ENCODE results near the gene VAMP1.
"Not testable (repeated sequence)": the region's sequence is repeated elsewhere in the genome, so short reads cannot be mapped to it uniquely, and the experiment has no call there.

Gene VAMP1

DNA sequence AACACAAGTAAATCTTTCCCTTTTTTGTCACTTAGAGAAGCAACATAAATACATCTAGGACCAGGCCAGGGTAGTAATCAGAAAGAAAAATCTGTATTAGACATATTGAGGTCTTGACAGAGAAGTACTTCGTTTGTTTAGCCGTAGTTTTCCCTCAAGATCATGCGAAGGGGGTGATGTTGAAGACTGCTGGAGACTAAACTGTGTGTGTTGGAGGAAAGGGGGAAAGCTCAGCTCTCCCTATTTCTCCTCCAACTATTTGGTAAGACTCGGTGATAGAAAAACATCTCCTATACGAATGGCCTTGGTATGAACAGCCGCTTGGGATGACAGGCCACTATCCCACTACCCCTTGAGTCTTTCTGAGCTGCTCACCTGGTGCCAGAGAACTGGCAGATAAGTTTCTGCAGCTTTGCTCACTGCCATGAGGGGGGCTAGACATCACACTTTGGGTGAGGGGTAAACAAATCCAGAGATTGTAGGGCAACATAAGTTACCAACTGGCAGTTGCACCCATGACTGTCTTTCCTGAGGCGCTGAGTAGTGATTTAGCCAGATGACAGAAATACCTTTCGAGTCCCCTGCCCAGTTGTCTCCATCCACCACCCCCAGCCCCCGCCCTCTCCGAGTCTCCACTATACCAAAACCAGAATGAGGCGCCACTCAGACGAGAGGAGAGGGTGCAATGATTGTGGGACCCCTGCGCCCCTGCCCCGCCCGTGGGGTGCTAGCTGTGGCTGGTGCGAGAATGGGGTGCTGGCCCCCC lies 685 bp downstream of the VAMP1 start:
- no peak for DNase-seq (ENCODE audit: low read depth)

DNA sequence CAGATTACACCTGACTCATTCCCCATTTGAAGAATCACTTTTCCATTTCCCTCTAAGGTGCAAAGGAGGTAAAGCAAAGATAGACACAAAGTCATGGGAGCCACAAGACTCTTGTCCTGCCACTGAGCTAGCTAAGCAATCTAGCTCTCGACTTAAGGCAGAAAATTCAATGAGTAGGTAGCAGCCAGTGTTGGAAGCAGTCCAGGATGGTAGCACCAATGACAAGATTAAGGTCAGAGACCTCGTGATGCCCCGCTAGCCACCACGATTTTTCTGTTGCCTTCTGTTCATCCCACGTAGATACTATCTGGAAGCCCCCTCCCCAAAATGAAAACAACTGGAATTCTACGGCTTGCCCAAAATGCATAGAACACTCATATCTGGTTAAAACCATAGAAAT lies 1.4 kb downstream of the VAMP1 start:
- no peak for DNase-seq (ENCODE audit: low read depth)

DNA sequence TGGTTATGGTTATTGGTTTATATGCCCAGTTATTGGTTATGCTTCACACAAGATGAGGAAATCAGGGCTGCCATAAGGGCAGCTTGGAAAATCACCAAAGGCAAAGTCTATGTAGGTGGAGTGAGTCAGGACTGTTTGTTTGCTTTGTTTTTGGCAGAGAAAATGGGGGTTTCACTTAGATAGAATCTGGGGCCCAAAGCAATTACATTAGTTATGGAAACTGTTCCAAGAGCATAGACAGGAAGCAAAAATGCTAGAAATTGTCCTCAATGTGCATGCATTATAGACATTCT lies 2.2 kb downstream of the VAMP1 start:
- DNase-seq (ENCODE audit: low read depth), result peak; percentile 35

DNA sequence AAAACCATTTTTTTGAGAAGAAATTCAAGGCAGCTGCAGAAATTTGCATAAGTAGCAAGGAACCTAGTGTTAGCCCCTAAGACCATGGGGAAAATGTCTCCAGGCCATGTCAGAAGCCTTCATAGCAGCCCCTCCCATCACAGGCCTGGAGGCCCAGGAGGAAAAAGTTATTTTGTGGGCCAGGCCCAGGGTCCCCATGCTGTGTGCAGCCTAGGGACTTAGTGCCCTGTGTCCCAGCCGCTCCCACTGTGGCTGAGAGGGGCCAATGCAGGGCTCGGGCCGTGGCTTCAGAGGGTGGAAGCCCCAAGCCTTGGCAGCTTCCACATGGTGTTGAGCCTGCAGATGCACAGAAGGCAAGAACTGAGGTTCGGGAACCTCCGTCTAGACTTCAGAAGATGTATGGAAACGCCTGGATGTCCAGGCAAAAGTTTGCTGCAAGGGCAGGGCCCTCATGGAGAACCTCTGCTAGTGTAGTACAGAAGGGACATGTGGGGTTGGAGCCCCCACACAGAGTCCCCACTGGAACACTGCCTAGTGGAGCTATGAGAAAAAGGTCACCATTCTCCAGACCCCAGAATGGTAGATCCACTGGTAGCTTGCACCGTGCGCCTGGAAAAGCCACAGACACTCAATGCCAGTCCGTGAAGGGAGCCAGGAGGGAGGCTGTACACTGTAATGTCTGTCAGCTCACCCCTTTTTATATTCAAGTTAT lies 2.8 kb downstream of the VAMP1 start:
- not testable (repeated sequence) for DNase-seq (ENCODE audit: low read depth)

DNA sequence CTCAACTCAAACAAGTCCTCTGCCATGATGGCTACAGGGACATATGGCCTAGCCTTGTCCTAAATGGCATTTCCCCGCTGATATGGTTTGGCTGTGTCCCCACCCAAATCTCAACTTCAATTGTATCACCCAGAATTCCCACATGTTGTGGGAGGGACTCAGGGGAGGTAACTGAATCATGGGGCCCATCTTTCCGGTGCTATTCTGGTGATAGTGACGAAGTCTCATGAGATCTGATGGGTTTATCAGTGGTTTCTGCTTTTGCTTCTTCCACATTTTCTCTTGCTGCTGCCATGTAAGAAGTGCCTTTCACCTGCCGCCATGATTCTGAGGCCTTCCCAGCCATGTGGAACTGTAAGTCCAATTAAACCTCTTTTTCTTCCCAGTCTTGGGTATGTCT lies 3.7 kb downstream of the VAMP1 start:
- not testable (repeated sequence) for DNase-seq (ENCODE audit: low read depth)

DNA sequence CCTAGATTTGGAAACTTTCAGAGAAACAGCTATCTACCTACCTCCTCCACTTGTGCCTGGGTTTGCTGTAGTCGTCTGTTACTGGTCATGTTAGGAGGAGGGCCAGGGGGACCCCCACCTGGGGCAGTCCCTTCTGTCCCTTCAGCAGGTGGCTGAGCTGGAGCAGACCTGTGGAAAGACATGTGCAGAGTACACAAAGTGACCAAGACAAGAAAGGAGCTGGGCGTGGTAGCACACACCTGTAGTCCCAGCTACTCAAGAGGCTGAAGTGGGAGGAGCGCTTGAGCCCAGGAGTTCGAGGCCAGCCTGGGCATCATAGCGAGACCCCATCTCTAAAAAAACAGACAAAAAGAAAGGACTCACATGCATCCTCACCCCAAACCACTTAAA lies 4.3 kb downstream of the VAMP1 start:
- no peak for DNase-seq (ENCODE audit: low read depth)

DNA sequence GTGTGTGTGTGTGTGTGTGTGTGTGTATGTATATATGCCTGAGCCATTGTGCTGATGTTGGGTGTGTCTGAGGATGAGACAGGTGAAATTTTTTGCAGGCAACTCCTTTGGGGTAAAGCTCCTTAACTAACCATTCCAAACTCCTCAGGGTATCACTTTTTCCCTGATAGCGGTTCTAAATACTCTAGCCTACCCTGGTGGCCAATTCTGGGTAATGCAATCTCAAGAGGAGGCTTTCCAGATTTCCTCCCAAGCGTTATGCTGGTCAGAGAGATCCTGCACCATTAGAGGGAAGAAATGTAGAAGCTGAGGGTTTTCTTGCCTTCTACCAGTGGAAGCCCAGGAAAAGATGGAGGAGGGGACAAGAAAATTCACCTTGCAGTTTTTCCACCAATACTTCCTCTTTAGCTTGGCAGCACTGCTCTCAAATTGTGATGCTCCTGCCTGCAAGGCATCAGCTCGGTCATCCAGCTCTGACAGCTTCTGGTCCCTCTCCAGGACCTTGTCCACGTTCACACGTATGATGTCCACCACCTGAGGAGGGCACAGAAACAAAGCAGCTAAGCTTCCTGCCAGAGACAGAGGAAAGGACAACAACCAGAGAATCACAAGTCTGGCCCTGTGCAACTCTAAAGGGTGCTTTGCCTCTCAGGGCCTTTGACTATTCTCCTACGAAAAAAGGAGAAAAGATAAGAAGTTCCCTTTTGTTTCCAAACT lies 4.9 kb downstream of the VAMP1 start:
- peak; percentile 82 for DNase-seq (ENCODE audit: low read depth)

DNA sequence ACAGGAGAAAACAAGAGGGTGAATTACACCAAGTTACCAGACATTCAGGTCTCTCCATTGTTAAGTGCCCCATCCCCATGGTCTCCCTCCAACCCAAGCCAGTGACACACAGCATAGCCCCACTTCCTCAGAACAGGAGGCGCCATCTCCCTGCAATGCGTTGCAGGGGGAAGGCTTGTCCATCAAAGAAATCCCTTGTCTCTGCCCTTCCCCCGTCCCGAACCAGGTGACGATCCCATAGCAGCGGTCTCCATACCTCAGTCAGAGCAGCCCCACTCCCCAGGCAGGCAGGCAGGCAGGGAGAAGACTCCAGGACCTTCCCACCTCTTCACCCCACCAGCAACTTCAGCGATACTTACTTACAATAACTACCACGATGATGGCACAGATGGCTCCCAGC lies 5.9 kb downstream of the VAMP1 start:
- no peak for DNase-seq (ENCODE audit: low read depth)

DNA sequence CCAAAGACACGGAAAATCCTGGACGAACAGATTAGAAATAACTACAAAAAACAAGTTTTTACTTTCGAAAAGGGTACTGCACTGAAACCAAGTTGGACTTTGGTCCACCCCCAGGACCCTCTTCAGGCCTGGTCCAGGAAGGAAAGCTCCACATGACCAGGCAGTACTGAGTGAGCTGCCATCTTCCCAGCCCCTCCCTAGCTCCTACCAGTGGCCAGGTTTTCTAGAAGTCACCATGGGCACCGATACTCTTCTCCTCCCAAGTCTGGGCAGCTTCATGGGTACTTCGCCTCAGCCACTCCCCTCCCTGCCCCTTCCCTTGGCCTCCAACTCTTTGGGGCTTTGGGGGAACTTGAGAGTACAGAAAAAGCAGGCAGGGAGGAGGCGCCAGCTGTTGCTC lies 6.6 kb downstream of the VAMP1 start:
- DNase-seq (ENCODE audit: low read depth), result no peak

DNA sequence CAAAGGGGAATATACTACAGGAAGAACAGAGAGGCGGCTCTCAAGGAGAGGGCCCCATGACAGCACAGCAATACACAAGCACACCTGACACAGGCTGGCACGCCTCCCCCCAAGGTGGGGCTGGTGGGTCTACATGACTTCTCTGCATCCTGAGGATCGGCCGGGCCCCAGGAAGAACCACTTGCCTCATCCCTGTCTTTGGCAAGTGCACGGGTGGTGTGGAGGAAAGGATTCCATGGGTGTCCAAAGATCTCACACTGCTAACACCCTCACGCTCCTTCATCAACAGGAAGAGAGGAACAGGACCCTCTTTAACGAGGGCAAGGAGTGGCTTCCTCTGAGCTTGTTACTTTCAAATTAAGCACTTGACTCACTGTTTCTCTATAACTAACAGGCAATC lies 7.3 kb downstream of the VAMP1 start:
- no peak for DNase-seq (ENCODE audit: low read depth)

DNA sequence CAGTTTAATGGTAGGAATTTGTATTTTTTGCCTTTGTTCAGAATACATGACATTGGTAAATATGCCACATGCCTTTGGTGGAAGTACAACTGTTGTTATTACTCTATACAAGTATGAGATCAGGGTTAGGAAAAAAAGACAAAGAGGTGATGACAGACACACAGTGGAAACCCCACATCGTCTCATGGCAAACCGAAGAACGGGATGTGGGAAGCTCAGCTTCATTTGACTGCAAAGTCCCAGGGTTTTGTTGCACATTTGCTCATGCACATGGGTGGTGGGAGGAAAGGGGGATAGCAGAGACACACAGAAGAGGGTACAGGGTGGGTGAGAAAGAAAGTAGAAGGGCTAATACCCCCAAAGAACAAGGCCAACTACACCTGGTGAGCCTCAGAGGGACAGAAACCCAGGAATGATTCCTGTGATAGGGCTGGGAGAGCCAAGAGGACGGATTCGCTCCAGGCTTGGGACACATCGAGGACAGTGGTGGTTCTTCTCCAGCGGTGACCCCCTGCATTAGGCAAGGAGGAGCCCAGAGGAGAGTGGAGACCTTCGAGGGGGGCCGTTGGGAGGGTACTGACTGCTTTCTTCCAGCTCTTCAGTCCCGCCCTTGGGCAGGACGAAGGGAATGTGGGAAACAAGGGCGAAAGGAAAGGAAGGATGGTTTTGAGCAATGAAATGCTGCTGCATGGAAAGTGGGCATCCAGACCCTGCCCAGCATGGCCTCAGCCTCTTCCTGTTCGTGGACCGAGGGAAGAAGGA lies 8.1 kb downstream of the VAMP1 start:
- DNase-seq (ENCODE audit: low read depth), result no peak

DNA sequence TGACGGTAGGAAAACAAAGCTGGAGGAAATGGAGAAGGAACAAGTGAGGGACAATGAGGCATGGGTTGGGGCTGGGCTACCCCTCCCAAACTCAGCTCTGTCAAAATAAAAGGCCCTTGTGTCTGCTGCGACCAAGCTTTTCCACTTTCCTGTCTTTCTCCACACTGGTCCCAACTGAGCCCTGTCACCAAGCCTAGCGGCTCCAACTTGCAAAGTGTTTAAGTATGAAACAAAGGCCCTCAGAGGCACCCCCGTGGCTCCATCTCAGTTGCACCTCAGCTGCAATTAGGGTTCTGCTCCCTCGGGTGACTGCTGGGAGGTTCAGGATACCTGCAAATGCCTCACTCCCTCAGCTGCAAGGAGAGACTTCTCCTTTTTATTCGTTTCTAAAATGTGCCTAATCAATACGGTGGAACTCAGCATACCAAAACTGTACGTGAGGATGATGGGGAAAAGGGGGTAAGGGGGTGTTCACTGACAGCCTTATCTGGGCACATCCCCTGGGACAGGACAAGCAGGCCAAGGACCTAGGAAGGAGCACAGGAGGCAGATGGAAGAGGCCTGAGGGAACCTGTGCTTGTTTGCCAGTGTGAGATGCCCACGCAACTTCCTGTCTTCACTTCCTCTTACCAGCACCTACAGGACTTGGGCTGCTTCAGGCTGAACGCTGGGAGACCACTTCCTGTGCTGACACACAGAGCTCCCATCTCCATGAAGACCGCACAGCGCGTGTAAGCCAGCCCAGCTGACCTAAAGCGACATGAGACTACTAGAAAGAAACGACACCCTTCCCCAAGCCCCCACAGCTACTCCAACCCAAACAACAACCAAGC lies 8.9 kb downstream of the VAMP1 start:
- peak; percentile 73 for DNase-seq (ENCODE audit: low read depth)

DNA sequence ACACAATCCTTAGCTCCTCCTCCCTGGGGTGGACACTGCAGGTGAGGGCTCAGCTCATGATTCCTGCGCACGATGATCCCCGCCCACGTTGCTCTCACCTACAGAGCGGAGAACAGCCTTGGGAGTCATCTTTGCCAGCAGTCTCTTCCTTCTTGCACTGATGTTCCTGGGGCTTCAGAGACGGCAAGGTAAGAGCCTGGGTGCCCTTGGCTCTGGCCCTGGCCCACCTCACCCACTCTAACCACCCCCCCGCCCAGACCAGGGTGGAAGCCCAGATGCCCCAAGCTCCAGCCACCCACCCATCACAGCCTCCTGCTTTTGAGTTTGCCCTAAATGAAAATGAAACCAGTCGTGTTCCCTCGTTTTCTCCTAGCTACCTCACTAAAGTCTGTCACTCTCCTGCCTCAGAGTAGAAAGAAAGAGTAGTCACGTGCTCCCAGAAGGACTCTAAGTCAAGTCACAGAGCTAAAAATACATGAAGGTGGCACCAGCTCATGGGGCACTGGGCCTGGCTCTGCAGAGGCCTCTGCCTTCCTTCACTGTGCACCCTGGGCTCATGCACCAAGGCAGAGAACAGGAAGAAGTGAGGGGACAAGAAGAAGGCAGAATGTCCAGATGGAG lies 9.6 kb downstream of the VAMP1 start:
- no peak for DNase-seq (ENCODE audit: low read depth)

DNA sequence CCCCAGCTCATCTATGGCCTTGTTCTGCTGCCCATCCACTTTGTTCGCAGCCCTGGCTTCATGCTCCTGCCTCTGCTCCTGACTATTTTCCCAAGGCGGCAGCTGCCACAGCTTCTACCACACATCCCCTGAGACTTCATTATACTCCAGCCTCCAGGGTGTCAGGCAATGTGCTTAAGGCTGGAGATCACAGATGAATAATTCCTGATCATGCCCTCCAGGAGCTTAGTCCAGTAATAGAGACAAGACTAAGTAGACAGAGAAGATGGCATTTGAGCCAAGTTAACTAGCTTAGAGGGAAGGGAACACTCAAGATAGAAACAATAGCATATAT lies 11.5 kb downstream of the VAMP1 start:
- DNase-seq (ENCODE audit: low read depth), result no peak

DNA sequence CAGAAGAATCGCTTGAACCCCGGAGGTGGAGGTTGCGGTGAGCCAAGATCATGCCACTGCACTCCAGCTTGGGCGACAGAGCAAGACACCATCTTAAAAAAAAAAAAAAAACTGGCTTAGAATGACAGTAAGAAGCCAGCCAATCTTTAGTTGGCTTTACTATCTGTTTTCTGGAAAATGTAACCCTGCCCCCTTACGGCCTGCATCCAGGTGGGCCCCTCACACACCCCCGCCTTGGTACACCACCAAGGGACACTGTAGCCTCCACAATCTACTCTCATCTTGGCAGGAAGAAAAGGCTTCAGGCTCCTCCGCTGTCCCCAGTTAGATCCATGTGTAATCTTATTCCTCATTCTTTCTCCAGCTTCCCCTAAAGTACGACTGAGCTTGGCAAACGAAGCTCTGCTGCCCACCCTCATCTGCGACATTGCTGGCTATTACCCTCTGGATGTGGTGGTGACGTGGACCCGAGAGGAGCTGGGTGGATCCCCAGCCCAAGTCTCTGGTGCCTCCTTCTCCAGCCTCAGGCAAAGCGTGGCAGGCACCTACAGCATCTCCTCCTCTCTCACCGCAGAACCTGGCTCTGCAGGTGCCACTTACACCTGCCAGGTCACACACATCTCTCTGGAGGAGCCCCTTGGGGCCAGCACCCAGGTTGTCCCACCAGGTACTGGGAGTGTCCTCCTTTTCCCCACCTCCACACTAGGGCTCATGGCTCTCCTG lies 12.0 kb downstream of the VAMP1 start:
- DNase-seq (ENCODE audit: low read depth), result no peak

DNA sequence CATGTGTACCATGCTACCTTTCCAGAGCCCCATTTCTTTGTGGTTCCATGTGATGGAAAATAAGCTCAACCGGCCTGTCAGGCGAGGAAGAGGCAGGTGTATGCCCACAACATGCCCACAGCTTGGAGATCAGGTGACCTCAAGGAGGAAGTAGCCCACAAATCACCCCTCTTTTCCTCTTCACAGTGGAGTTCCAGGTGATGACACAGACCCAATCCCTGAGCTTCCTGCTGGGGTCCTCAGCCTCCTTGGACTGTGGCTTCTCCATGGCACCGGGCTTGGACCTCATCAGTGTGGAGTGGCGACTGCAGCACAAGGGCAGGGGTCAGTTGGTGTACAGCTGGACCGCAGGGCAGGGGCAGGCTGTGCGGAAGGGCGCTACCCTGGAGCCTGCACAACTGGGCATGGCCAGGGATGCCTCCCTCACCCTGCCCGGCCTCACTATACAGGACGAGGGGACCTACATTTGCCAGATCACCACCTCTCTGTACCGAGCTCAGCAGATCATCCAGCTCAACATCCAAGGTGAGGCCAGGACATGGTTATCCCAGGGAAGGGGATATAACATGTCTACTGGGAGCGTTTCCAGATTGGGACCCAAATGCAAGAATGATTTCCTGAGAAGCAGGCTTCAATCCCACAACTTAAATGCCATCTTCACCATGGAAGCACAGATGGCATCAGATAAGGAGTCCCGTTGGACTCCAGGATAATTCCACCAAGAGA lies 13.1 kb downstream of the VAMP1 start:
- no peak for DNase-seq (ENCODE audit: low read depth)

DNA sequence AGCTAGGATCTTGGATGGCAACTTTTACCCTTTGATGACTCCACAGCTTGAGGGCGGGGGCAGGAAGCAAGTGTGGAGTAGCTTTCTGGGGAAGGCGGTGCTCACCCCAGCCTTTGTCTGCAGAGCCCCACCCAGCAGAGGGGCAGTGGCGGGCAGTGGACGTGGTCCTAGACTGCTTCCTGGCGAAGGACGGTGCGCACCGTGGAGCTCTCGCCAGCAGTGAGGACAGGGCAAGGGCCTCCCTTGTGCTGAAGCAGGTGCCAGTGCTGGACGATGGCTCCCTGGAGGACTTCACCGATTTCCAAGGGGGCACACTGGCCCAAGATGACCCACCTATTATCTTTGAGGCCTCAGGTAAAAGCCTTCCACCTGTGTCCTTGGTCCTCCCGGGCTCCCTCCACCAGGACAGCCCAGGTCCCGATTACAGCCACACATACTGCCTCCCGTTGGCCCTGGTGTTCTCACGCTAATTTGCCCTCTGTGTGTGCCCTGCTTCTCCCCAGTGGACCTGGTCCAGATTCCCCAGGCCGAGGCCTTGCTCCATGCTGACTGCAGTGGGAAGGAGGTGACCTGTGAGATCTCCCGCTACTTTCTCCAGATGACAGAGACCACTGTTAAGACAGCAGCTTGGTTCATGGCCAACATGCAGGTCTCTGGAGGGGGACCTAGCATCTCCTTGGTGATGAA lies 17.4 kb downstream of the VAMP1 start:
- DNase-seq (ENCODE audit: low read depth), result no peak

DNA sequence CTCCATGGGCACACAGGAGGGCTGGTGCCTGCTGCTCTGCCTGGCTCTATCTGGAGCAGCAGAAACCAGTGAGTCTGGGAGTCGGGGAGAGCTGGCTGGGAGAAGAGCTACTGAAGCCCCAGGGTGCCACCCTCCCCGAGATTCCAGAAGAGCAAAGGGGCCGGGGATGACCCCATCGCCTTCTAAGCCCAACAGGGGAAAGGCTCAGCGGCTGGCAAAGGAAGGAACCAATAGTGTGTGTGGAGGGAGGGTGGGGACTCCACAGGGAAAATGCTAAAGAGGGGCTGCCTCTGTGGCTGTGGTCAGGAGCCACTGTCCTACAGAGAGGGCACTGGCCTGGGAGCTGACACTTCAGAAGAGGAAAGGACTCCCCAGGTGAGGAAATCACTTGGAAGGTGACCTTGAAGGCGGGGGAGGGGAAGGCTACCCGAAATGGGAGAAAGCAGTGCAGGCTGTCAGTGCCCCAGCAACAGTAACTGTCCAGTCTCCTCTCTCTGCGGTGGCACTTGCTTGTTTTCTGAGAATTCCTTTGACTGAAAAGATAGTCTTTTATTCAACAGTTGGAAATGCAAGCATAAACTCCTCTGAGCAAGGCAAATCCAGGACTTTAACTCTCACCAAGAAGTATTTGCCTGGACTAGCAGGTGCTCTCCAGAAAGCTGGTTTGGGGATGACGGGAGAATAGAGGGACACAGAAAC lies 18.1 kb downstream of the VAMP1 start:
- peak; percentile 40 for DNase-seq (ENCODE audit: low read depth)
